Fibroblast of the aortic adventitia (primary cell): ENCODE data around the gene INMT. TPM values are rescaled to one million over a fixed set of nuclear protein-coding genes. Genes with fewer than 3 reads are reported as not detected.

Source experiments
- DNase-seq: peaks from one replicate; pipeline ENCODE4 v3.0.0-alpha.2; 2010; ENCODE audit warnings: low read depth
- H3K4me3 ChIP-seq: 2 replicates; pipeline ENCODE4 v1.5.1; 2011; ENCODE audit warnings: low read depth, mild to moderate bottlenecking, control low read depth, low read length, moderate library complexity
- CTCF ChIP-seq: IDR thresholded peaks from 2 replicates; pipeline ENCODE4 v1.5.1; 2011; ENCODE audit warnings: mild to moderate bottlenecking, low read length, control low read depth, inconsistent platforms; ENCODE audit not compliant: insufficient read depth
- total RNA-seq: library from RNA; depleted of rRNA; stranded (reverse); fragments of >200 nt; gene quantifications from 2 replicates; pipeline ENCODE4 v1.2.3, GENCODE V29; 2012; ENCODE audit warnings: low replicate concordance

The INMT gene
- total RNA-seq, 1 donor: 2.5 TPM

GRCh38 chr7:30738026-30738915 is 13.7 kb upstream of the INMT start:
- TF ChIP-seq CTCF: no peak
- DNase-seq: no peak
- no peak overlapping the region for H3K4me3 ChIP-seq

GRCh38 chr7:30739691-30740090 is 12.2 kb upstream of the INMT start:
- no peak for TF ChIP-seq CTCF
- H3K4me3 ChIP-seq: no peak overlapping the region
- DNase-seq: no peak

GRCh38 chr7:30740417-30741181 is 11.3 kb upstream of the INMT start:
- TF ChIP-seq CTCF: peak; percentile 100
- peak; percentile 71 for DNase-seq
- H3K4me3 ChIP-seq: no peak overlapping the region

GRCh38 chr7:30741289-30741688 is 10.6 kb upstream of the INMT start:
- TF ChIP-seq CTCF: no peak
- H3K4me3 ChIP-seq: no peak overlapping the region
- DNase-seq: no peak

GRCh38 chr7:30743371-30744074 is 8.4 kb upstream of the INMT start:
- TF ChIP-seq CTCF: peak; percentile 58
- H3K4me3 ChIP-seq: no peak overlapping the region
- peak; percentile 65 for DNase-seq

- no peak for TF ChIP-seq CTCF
- DNase-seq: no peak
Observed at GRCh38 chr7:30744075-30744417, 7.9 kb upstream of the INMT start.

More at GRCh38 chr7:30744075-30744417, 7.9 kb upstream of the INMT start:
- H3K4me3 ChIP-seq: no peak overlapping the region
